GM19438 (cell line): Measurements from ENCODE around the gene PRRT1.
"Not testable (repeated sequence)": the region's sequence is repeated elsewhere in the genome, so short reads cannot be mapped to it uniquely, and the experiment has no call there.

Source experiments
- ATAC-seq: cut with Tn5 transposase; IDR thresholded peaks from one replicate; pipeline ENCODE4 v1.9.1; 2021; ENCODE audit warnings: low read depth; ENCODE audit not compliant: unreplicated experiment

The PRRT1 gene

GRCh38 chr6:32152769-32153563 lies 1.2 kb upstream of the PRRT1 start:
- ATAC-seq = no peak

- no peak for ATAC-seq
Observed at GRCh38 chr6:32151181-32151862, 417 bp downstream of the PRRT1 start.

- no peak for ATAC-seq
Observed at GRCh38 chr6:32149932-32150870, 1.5 kb downstream of the PRRT1 start.

GRCh38 chr6:32149092-32149755 lies 2.5 kb downstream of the PRRT1 start:
- ATAC-seq = no peak

DNA sequence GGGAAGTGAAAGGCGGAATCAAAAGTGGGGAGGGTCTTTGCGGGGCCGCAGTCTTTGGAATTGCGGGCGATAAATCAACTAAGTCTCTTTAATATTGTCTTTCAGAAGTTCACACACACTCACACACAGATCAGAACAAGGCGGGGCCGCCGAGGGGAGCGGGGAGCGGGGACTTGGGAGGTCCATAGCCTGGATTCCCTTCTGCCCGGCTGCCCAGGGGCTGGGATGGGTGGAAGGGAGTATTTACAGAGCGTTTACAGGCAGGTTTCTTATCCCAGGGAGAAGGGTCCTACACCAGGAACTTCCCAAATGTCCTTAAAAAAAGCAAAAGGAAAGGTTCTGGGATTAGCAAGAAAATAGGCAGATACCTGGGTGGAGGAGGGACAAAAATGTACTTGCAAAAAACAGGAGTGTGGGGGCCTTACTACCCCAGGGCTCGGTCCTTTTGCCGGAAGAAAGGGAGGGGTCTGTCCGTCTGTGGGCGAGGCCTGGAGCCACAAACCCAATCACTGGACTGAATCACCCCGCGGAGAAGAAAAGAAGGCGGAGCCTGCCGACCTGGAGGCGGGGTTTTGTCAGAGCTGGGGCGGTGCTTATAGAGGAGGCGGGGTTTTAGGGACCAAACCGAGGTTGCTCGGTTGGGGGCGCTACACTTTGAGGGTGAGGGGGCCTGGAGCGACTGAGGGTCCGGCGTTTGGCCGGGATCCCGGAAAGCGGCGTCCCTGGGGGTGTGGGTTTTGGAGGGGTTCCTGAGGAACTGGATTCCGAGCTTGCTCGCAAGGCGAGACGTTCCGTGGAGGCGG lies 3.2 kb downstream of the PRRT1 start:
- ATAC-seq = no peak

GRCh38 chr6:32147401-32148132 lies 4.2 kb downstream of the PRRT1 start:
- ATAC-seq = no peak

- ATAC-seq = no peak
Observed at GRCh38 chr6:32146687-32147086, 5.1 kb downstream of the PRRT1 start.

DNA sequence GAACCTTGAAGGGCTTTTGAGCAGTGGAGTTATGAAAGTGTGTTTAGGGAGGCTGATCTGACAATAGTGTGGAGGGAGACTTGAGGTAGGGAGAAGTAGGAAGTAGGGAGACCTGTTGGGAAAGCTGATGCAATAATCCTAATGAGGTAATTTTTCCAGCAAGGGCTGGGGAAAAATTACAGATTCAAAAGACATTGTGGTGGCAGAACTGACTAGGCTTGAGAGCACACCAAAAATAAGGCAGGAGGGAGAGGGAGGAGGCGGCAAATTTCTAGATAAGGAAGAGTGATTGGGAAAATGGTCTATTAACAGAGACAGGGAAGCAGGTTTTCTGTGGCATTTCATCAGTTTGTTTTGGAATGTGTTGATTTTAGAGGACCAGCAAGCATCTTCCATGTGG lies 5.5 kb downstream of the PRRT1 start:
- ATAC-seq = no peak

- ATAC-seq = not testable (repeated sequence)
Observed at GRCh38 chr6:32144238-32144637, 7.5 kb downstream of the PRRT1 start.

- no peak for ATAC-seq
Observed at GRCh38 chr6:32140420-32141046, 11.2 kb downstream of the PRRT1 start.

DNA sequence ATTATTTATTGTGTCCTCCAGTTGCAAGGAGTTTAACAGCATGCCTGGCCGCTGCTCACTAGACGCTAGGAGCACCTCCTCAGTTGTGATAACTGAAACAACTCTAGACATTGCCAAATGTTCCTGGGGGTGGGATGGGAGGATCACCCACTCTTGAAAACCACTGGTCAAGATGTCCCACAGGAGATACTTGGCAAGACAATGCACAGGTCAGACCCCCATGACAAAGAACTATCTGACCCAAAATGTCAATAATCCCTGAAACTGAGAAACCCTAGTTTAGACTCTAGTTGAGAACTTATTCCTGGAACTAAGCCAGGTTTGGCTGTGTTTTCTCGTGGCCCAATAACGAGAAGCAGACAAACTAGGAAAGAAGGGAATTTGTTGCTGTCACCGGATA lies 12.1 kb downstream of the PRRT1 start:
- ATAC-seq = no peak

- no peak for ATAC-seq
Observed at GRCh38 chr6:32137454-32137853, 14.3 kb downstream of the PRRT1 start.

DNA sequence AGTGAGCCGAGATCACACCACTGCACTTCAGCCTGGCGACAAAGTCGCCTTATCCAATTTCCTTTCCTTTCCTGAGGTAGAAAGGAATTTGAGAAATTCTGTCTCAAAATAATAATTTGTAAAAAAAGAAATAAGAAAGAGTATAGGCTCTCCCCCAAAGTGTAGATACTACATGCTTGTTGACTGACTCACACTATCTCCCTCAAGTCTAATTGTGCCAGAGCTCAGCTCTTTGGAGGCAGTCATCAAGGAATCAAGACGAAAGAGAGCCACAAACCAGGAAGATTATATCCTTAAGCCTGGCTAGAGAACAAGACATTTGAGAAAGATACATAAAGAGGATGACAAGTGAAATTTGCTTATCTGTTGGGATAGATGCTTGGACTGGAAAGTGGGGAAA lies 18.0 kb downstream of the PRRT1 start:
- no peak for ATAC-seq

DNA sequence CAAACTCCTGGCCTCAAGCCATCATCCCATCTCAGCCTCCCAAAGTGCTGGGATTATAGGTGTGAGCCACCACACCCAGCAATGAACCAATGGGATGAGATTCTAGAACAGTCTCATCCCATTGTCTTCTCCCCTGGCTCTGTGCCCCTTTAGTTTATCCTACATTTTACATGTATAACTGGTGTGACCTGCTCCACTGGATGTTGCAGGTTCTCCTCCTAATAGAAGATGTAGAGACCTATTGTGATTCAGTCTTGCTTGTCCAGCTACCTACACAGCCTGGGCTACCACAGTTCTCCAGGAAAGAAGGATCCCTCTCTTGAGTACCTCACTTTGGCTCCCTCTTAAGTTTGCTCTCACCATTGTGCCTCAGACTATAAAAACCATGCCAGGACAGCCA lies 19.6 kb downstream of the PRRT1 start:
- ATAC-seq = no peak

DNA sequence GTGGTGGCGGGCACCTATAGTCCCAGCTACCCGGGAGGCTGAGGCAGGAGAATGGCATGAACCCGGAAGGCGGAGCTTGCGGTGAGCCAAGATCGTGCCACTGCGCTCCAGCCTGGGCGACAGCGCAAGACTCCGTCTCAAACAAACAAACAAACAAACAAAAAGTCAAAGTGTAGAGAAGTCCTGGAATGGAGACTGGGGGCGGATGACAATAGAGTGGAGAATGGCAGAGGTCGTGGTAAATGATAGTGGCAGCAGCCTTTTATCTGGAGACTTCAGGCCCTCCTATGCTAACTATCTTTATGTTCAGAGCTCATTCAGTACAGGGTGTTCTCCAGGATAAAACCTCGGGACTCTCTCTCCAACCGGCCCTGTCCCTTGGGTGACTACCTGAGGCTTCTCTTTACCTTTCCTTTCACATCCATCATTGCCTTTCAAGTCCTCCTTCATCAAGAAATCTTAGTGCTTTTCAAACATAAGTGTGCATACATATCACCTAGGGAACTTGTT lies 20.2 kb downstream of the PRRT1 start:
- no peak for ATAC-seq

DNA sequence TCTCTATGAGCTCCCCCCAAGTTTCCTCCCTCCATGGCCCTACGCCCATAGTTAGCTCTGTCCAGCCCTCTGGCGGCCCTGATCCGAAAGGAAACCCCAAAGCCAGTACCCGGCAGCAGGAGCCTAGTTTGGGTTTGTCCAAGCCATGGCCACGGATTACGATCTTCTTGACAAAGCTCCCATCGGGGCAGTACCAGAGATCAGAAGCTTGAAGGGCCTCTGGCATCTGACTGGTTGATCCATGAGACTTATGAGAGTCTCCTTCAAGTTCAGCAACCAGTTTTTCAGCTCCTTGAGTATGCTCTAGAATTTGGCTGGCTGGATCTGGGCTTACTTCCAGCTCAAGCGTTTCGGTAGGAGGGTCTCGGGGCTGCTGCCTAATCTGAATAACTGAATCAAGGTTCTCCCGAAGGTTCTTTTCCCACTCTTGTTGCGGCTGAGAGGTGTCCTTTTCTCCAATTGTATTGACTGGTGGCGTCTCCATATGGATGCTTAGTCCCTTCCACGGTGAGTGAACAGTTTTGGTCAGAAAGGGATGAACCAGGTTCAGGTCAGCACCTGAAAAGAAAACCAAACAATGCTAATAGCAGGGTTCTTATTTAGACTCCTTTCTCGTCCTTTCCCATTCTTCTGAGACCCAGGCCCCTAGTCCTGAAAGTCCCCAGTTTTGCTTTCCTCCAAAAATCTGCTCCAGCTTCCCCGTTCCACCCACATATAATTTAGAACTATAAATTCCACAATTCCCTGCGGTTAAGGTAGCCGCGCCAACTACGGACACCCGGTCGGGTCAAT lies 22.2 kb downstream of the PRRT1 start:
- no peak for ATAC-seq

GRCh38 chr6:32128751-32129296 lies 22.9 kb downstream of the PRRT1 start:
- ATAC-seq = no peak
